K562 (cell line): ENCODE measurements around the gene ZNF554.

Source experiments
- CHCHD3 ChIP-seq: fragments of 250-450 bp; sonication (Bioruptor Pico); IDR thresholded peaks from 2 replicates; pipeline ENCODE4 v2.1.2; 2022; ENCODE audit warnings: mild to moderate bottlenecking
- CTCF ChIP-seq, 3 experiments: IDR thresholded peaks in 2 of 3; conservative IDR thresholded peaks in 1 of 3; 2 replicates each; pipeline ENCODE4 v1.5.1; 2011 to 2012; ENCODE audit warnings: low read length in 3 of 3, mild to moderate bottlenecking in 3 of 3, control low read depth in 2 of 3, improper control_type of control experiment in 1 of 3, inconsistent platforms in 1 of 3, low read depth in 1 of 3, mixed read lengths in 1 of 3, moderate library complexity in 1 of 3; ENCODE audit not compliant: insufficient read depth in 2 of 3
- DPF2 ChIP-seq: fragments of 450-650 bp; IDR thresholded peaks from 2 replicates; pipeline ENCODE4 v1.6.1; 2016
- EWSR1 ChIP-seq: fragments of 450-650 bp; IDR thresholded peaks from 2 replicates; pipeline ENCODE4 v1.6.1; 2018; ENCODE audit warnings: borderline replicate concordance, mild to moderate bottlenecking, low read depth, moderate library complexity; ENCODE audit not compliant: partially characterized antibody
- POLR2AphosphoS5 ChIP-seq: IDR thresholded peaks from 2 replicates; pipeline ENCODE4 v1.6.1; 2011; ENCODE audit warnings: mild to moderate bottlenecking, low read depth, low read length, moderate library complexity; ENCODE audit not compliant: control insufficient read depth, insufficient read depth
- SETDB1 ChIP-seq: IDR thresholded peaks from one replicate; pipeline ENCODE4 v1.6.1; 2012; ENCODE audit warnings: low read length, control low read depth, inconsistent platforms
- SMARCE1 ChIP-seq: fragments of 450-650 bp; IDR thresholded peaks from 2 replicates; pipeline ENCODE4 v1.7.1; 2016; ENCODE audit warnings: mild to moderate bottlenecking
- TAF1 ChIP-seq: IDR thresholded peaks from 2 replicates; pipeline ENCODE4 v1.6.1; 2011; ENCODE audit warnings: mild to moderate bottlenecking, low read length, moderate library complexity; ENCODE audit not compliant: insufficient read depth, control insufficient read depth, severe bottlenecking; ENCODE audit errors: extremely low read depth
- ZNF121 ChIP-seq: sonication (generic); formaldehyde crosslinking; conservative IDR thresholded peaks from 2 replicates; pipeline ENCODE4 v1.8.0; 2022; ENCODE audit warnings: missing genetic modification reagents
- ZNF274 ChIP-seq: IDR thresholded peaks from 2 replicates; pipeline ENCODE4 v1.6.1; 2011; ENCODE audit warnings: low read depth, mild to moderate bottlenecking, low read length, moderate library complexity, borderline replicate concordance
- ZNF282 ChIP-seq: sonication (generic); formaldehyde crosslinking; IDR thresholded peaks from 2 replicates; pipeline ENCODE4 v1.8.1; 2023; ENCODE audit warnings: missing genetic modification reagents
- TF ChIP-seq, protein P1 (sequence below): IDR thresholded peaks from 2 replicates; pipeline ENCODE4 v1.6.1; 2016; ENCODE audit warnings: missing genetic modification characterization, missing compliant biosample characterization
- TF ChIP-seq, protein P2 (sequence below): fragments of 150-350 bp; conservative IDR thresholded peaks from 2 replicates; pipeline ENCODE4 v1.6.1; 2014; ENCODE audit warnings: low read length
- TF ChIP-seq, protein P3 (sequence below): fragments of 250-450 bp; sonication (Bioruptor Pico); IDR thresholded peaks from 2 replicates; pipeline ENCODE4 v1.4.0; 2020; ENCODE audit warnings: mild to moderate bottlenecking

DNA sequence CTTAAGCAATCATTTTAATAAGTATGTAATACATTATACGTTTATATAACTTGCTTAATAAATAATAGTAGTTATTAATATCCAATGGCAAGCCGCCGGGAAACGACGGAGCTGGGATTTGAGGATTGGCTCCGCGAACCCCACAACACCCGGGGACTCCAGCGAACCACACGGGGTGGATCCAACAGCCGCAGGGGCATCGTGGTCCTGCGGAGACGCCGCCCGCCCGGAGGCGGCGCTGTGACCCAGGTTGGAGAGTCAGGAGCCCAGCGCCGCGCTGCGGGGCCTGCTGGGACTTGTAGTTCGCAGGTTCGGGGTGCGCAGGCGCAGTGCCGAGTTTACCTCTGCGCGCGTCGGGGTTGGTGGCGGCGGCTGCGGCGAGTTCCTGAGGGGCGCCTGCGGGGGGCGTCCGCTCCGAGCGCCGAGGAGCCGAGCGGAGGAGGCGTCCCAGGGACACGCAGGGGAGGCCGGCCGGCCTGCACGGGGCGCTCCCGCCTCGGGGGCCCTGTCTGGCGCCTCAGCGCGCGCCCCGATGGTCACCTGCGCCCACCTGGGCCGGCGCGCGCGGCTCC is at the start of gene ZNF554:
- peak; percentile 89 to 95 (median 93) for TF ChIP-seq CTCF (IDR thresholded peaks at IDR 0.05 in 2 of 3, conservative IDR thresholded peaks at IDR 0.05 in 1 of 3; ENCODE audit: insufficient read depth in 2 of 3, low read depth in 1 of 3, low read length in 3 of 3)
- TF ChIP-seq EWSR1 = no peak
- peak; percentile 64 for TF ChIP-seq TAF1
- no peak for TF ChIP-seq ZNF282 (CRISPR knock-in tag)
- TF ChIP-seq POLR2AphosphoS5 = no peak
- no peak for TF ChIP-seq ZNF274
- no peak for TF ChIP-seq SETDB1
- TF ChIP-seq DPF2 = peak; percentile 31; the same call in 1 of the 2 replicates
- TF ChIP-seq, protein P1, sequence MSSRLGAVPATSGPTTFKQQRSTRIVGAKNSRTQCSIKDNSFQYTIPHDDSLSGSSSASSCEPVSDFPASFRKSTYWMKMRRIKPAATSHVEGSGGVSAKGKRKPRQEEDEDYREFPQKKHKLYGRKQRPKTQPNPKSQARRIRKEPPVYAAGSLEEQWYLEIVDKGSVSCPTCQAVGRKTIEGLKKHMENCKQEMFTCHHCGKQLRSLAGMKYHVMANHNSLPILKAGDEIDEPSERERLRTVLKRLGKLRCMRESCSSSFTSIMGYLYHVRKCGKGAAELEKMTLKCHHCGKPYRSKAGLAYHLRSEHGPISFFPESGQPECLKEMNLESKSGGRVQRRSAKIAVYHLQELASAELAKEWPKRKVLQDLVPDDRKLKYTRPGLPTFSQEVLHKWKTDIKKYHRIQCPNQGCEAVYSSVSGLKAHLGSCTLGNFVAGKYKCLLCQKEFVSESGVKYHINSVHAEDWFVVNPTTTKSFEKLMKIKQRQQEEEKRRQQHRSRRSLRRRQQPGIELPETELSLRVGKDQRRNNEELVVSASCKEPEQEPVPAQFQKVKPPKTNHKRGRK (tag) = no peak
- no peak for TF ChIP-seq SMARCE1
- TF ChIP-seq, protein P2, sequence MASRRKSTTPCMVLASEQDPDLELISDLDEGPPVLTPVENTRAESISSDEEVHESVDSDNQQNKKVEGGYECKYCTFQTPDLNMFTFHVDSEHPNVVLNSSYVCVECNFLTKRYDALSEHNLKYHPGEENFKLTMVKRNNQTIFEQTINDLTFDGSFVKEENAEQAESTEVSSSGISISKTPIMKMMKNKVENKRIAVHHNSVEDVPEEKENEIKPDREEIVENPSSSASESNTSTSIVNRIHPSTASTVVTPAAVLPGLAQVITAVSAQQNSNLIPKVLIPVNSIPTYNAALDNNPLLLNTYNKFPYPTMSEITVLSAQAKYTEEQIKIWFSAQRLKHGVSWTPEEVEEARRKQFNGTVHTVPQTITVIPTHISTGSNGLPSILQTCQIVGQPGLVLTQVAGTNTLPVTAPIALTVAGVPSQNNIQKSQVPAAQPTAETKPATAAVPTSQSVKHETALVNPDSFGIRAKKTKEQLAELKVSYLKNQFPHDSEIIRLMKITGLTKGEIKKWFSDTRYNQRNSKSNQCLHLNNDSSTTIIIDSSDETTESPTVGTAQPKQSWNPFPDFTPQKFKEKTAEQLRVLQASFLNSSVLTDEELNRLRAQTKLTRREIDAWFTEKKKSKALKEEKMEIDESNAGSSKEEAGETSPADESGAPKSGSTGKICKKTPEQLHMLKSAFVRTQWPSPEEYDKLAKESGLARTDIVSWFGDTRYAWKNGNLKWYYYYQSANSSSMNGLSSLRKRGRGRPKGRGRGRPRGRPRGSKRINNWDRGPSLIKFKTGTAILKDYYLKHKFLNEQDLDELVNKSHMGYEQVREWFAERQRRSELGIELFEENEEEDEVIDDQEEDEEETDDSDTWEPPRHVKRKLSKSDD = 0 out of 2 replicates have a peak, but pooled peaks have one; percentile 53
- TF ChIP-seq CHCHD3 (CRISPR knock-in tag) = no peak
- TF ChIP-seq, protein P3, sequence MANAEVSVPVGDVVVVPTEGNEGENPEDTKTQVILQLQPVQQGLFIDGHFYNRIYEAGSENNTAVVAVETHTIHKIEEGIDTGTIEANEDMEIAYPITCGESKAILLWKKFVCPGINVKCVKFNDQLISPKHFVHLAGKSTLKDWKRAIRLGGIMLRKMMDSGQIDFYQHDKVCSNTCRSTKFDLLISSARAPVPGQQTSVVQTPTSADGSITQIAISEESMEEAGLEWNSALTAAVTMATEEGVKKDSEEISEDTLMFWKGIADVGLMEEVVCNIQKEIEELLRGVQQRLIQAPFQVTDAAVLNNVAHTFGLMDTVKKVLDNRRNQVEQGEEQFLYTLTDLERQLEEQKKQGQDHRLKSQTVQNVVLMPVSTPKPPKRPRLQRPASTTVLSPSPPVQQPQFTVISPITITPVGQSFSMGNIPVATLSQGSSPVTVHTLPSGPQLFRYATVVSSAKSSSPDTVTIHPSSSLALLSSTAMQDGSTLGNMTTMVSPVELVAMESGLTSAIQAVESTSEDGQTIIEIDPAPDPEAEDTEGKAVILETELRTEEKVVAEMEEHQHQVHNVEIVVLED = peak; percentile 91
- no peak for TF ChIP-seq ZNF121 (CRISPR knock-in tag)
